HepG2 (cell line): ENCODE results near the gene GPS2. TPM values are rescaled to one million over a fixed set of nuclear protein-coding genes. Genes with fewer than 3 reads are reported as not detected.

Source experiments
- HNRNPLL ChIP-seq: fragments of 200-400 bp; formaldehyde crosslinking; IDR thresholded peaks from 2 replicates; pipeline ENCODE4 v1.6.1; 2017; ENCODE audit warnings: mild to moderate bottlenecking, low read depth, low read length; ENCODE audit not compliant: poor library complexity, severe bottlenecking
- KMT2A ChIP-seq: sonication (generic); formaldehyde crosslinking; IDR thresholded peaks from 2 replicates; pipeline ENCODE4 v1.4.0; 2020; ENCODE audit warnings: missing genetic modification reagents
- PATZ1 ChIP-seq: sonication (generic); formaldehyde crosslinking; IDR thresholded peaks from 2 replicates; pipeline ENCODE4 v1.4.0; 2020; ENCODE audit warnings: missing genetic modification reagents
- PHF21A ChIP-seq: sonication (generic); formaldehyde crosslinking; IDR thresholded peaks from 2 replicates; pipeline ENCODE4 v1.5.0; 2020; ENCODE audit warnings: mild to moderate bottlenecking, missing genetic modification reagents
- POGZ ChIP-seq: sonication (generic); formaldehyde crosslinking; IDR thresholded peaks from 2 replicates; pipeline ENCODE4 v1.4.0; 2020; ENCODE audit warnings: mild to moderate bottlenecking, missing genetic modification reagents
- SMYD3 ChIP-seq: sonication (generic); formaldehyde crosslinking; IDR thresholded peaks from 2 replicates; pipeline ENCODE4 v1.8.1; 2023; ENCODE audit warnings: mild to moderate bottlenecking, missing genetic modification reagents
- SP5 ChIP-seq: IDR thresholded peaks from 2 replicates; pipeline ENCODE4 v1.6.1; 2016; ENCODE audit warnings: low read depth, borderline replicate concordance
- ZNF20 ChIP-seq: sonication (generic); formaldehyde crosslinking; IDR thresholded peaks from 2 replicates; pipeline ENCODE4 v1.4.0; 2020; ENCODE audit warnings: mild to moderate bottlenecking, moderate library complexity, missing genetic modification reagents
- ZNF382 ChIP-seq: sonication (generic); formaldehyde crosslinking; IDR thresholded peaks from 2 replicates; pipeline ENCODE4 v1.5.0; 2020; ENCODE audit warnings: missing genetic modification reagents, mild to moderate bottlenecking, borderline replicate concordance
- ZNF547 ChIP-seq: sonication (generic); formaldehyde crosslinking; IDR thresholded peaks from 2 replicates; pipeline ENCODE4 v1.5.1; 2020; ENCODE audit warnings: mild to moderate bottlenecking, missing genetic modification reagents
- ZNF557 ChIP-seq: sonication (generic); formaldehyde crosslinking; IDR thresholded peaks from 2 replicates; pipeline ENCODE4 v1.4.0; 2020; ENCODE audit warnings: missing genetic modification reagents
- ZNF737 ChIP-seq: sonication (generic); formaldehyde crosslinking; IDR thresholded peaks from 2 replicates; pipeline ENCODE4 v1.5.0; 2020; ENCODE audit warnings: missing genetic modification reagents, mild to moderate bottlenecking, borderline replicate concordance
- ZNF761 ChIP-seq: sonication (generic); formaldehyde crosslinking; conservative IDR thresholded peaks from 2 replicates; pipeline ENCODE4 v1.4.0; 2020; ENCODE audit warnings: mild to moderate bottlenecking, missing genetic modification reagents
- ZNF788 ChIP-seq: sonication (generic); formaldehyde crosslinking; IDR thresholded peaks from 2 replicates; pipeline ENCODE4 v1.5.0; 2020; ENCODE audit warnings: mild to moderate bottlenecking, missing genetic modification reagents, borderline replicate concordance
- ZSCAN5A ChIP-seq: sonication (generic); formaldehyde crosslinking; IDR thresholded peaks from 2 replicates; pipeline ENCODE4 v1.8.0; 2022; ENCODE audit warnings: mild to moderate bottlenecking, missing genetic modification reagents, borderline replicate concordance
- polyA plus RNA-seq, 8 experiments: library from polyadenylated mRNA; depleted of rRNA in 3 of 8; stranded (reverse) in 7 of 8; unstranded in 1 of 8; fragments of >200 nt; fragmentation: Illumina TruSeq in 4 of 8; extraction: Trizol in 4 of 8; gene quantifications; 2 replicates each; pipeline versions ENCODE4 v1.2.1 to v1.2.3, GENCODE V29; 2011 to 2016; ENCODE audit warnings: low read depth in 4 of 8, missing spikeins in 1 of 8, mixed read lengths in 1 of 8; ENCODE audit not compliant: insufficient read depth in 1 of 8
- total RNA-seq, 5 experiments: library from RNA; depleted of rRNA; stranded (reverse); fragments of >200 nt; fragmentation: Illumina TruSeq; extraction: Trizol; gene quantifications; 2 replicates each; pipeline ENCODE4 v1.2.3, GENCODE V29; 2016; ENCODE audit warnings: low read depth in 1 of 5
- TF ChIP-seq, protein P1 (sequence below): IDR thresholded peaks from 2 replicates; pipeline ENCODE4 v1.4.0; 2020; ENCODE audit warnings: mild to moderate bottlenecking, missing genetic modification reagents
- TF ChIP-seq, protein P2 (sequence below): sonication (generic); formaldehyde crosslinking; IDR thresholded peaks from 2 replicates; pipeline ENCODE4 v1.4.0; 2020; ENCODE audit warnings: missing genetic modification reagents, low read depth, mild to moderate bottlenecking, borderline replicate concordance

Gene GPS2
- total and polyA plus RNA-seq, 2 of the 13 experiments (the other 11 are each of a cell fraction or from before 2014, with no cell fraction given), result 58.0 to 59.4 TPM

DNA sequence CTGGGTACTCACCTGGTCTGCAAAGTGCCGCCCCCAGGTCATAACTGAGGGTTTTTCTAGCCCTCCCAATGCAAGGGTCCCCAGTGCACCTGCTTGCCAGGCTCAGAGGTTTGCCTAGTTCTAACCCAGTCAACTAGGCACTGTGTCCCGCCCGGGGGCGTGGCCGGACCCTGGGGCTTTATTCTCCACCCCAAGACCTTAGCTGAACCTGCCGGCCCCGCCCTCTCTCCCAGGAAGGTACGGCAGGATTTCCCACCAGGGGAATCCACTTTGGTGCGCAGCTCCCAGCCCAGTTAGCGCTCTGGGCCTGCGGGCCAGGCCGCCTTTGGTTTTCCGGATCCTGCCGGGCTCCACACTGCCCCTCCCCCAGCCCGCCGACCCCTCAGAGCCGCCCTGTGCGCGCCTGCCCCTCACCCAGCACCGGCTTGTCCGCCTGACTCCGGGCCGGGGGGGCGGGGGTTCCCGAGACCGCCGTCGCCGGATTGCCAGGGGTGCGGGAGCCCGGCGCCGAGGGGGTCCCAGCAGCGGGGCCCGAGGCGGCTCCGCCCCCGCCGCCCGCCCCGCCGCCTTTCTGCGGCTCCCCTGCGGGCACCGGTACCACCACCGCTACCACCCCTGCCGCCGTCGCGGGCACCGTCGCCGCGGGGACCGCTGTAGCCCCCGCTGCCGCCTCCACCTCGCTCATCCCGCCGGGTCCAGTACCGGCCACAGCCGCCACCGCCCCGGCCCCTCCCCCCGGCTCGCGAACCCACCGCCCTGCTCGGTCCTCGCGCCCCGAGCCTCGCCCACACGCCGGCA is 21.1 kb downstream of the GPS2 start (continued):
- peak; percentile 57; the same call in 1 of the 2 replicates for TF ChIP-seq PATZ1 (CRISPR knock-in tag)
- no peak for TF ChIP-seq ZNF557 (CRISPR knock-in tag)
- TF ChIP-seq ZNF737, result no peak
- no peak; the same call in 1 of the 2 replicates for TF ChIP-seq PHF21A (CRISPR knock-in tag)
- TF ChIP-seq SMYD3 (CRISPR knock-in tag), result no peak
- TF ChIP-seq ZNF761 (CRISPR knock-in tag), result no peak
- no peak for TF ChIP-seq ZSCAN5A (CRISPR knock-in tag)
- peak; percentile 33 for TF ChIP-seq HNRNPLL
- no peak for TF ChIP-seq ZNF382 (CRISPR knock-in tag)
- TF ChIP-seq, protein P1, sequence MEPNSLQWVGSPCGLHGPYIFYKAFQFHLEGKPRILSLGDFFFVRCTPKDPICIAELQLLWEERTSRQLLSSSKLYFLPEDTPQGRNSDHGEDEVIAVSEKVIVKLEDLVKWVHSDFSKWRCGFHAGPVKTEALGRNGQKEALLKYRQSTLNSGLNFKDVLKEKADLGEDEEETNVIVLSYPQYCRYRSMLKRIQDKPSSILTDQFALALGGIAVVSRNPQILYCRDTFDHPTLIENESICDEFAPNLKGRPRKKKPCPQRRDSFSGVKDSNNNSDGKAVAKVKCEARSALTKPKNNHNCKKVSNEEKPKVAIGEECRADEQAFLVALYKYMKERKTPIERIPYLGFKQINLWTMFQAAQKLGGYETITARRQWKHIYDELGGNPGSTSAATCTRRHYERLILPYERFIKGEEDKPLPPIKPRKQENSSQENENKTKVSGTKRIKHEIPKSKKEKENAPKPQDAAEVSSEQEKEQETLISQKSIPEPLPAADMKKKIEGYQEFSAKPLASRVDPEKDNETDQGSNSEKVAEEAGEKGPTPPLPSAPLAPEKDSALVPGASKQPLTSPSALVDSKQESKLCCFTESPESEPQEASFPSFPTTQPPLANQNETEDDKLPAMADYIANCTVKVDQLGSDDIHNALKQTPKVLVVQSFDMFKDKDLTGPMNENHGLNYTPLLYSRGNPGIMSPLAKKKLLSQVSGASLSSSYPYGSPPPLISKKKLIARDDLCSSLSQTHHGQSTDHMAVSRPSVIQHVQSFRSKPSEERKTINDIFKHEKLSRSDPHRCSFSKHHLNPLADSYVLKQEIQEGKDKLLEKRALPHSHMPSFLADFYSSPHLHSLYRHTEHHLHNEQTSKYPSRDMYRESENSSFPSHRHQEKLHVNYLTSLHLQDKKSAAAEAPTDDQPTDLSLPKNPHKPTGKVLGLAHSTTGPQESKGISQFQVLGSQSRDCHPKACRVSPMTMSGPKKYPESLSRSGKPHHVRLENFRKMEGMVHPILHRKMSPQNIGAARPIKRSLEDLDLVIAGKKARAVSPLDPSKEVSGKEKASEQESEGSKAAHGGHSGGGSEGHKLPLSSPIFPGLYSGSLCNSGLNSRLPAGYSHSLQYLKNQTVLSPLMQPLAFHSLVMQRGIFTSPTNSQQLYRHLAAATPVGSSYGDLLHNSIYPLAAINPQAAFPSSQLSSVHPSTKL (CRISPR knock-in tag), result no peak
- no peak for TF ChIP-seq KMT2A
- TF ChIP-seq ZNF788 (CRISPR knock-in tag), result no peak
- peak; percentile 58; the same call in 1 of the 2 replicates for TF ChIP-seq SP5 (CRISPR knock-in tag)
- no peak for TF ChIP-seq ZNF547 (CRISPR knock-in tag)
- no peak for TF ChIP-seq POGZ
- TF ChIP-seq ZNF20, result no peak
- TF ChIP-seq, protein P2, sequence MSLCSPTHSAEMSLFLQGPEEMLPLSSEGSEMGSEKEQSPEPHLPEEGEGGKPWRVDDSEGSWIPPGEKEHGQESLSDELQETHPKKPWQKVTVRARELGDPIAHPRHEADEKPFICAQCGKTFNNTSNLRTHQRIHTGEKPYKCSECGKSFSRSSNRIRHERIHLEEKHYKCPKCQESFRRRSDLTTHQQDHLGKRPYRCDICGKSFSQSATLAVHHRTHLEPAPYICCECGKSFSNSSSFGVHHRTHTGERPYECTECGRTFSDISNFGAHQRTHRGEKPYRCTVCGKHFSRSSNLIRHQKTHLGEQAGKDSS, result no peak
